EH (cell line): ENCODE data around the gene RCBTB1.

Source experiments
- DNase-seq: peaks from one replicate; pipeline ENCODE4 v3.0.0-alpha.2; 2015; ENCODE audit warnings: low read depth

The RCBTB1 gene

GRCh38 chr13:49559006-49559405 lies 26.4 kb downstream of the RCBTB1 start:
- no peak for DNase-seq

DNA sequence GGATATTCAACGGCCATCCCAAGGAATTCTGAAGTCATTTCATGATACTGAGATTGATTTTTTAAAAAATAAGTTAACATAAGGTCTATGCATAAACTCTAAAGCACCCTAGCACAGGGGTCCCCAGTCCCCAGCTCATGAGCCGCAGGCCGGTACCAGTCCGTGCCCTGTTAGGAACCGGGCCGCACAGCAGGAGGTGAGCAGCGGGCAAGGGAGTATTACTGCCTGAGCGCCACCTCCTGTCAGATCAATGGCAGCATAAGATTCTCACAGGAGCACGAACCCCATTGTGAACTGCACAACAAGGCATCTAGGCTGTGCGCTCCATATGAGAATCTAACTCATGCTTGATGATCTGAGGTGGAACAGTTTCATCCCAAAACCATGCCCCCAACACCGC lies 31.0 kb downstream of the RCBTB1 start:
- no peak for DNase-seq

- no peak for DNase-seq
Observed at GRCh38 chr13:49553888-49554287, 31.5 kb downstream of the RCBTB1 start.

DNA sequence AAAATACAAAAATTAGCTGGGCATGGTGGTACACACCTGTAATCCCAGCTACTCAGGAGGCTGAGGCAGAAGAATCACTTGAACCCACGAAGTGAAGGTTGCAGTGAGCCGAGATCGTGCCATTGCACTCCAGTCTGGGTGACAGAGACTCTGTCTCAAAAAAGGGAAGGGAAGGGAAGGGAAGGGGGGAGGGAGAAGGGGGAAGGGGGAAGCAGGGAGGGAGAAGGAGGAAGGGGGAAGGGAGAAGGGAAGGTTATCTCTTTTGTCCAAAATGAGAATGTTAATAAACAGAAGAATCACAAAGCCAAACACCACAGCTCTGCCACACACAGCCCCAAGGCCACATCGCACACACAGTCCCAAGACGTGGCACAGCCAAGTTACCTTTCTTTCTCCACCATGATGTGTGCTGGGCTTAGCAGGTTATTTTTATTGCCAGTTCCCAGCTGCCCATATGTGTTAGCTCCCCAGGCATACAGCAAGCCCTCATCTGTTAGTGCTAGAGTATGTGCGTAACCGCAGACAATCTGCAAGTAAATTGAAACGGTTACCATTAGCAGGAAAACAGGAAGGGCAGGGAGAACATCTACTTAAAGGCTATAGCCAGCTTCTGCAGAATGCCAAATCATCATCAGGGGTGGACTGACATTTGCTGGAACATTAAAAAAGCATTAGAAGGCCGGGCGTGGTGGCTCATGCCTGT lies 34.3 kb downstream of the RCBTB1 start:
- no peak for DNase-seq

DNA sequence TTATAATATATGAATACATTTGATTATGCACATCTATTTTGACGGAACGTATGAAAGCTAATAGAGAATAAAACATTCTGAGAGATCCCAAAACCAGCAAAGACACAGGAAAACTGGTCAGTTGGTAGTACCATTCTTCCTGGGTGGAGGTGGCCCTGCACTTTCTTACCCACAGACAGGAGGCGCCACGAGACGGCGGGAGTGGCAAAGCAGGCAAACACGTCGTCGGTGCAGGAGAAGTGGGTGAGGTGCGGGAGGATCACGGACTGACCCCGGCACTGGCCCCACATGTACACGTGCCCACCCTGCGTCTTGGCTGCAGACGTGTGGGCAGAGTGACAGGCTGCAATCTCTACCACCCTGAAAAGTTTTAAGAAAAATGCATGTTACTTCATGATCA lies 36.1 kb downstream of the RCBTB1 start:
- DNase-seq, result no peak

DNA sequence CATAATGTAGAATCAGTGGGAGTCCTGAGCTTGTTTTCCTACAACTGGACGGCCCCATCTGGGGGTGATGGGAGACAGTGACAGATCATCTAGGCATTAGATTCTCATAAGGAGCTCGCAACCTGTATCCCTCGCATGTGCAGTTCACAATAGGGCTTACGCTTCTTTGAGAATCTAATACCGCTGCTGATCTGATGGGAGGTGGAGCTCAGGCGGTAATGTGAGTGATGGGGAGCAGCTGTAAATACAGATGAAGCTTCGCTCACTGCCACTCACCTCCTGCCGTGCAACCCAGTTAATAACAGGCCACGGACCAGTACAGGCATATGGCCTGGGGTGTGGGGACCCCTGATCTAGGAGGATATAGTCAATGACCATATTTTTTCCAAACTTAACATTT lies 38.8 kb downstream of the RCBTB1 start:
- DNase-seq, result no peak

DNA sequence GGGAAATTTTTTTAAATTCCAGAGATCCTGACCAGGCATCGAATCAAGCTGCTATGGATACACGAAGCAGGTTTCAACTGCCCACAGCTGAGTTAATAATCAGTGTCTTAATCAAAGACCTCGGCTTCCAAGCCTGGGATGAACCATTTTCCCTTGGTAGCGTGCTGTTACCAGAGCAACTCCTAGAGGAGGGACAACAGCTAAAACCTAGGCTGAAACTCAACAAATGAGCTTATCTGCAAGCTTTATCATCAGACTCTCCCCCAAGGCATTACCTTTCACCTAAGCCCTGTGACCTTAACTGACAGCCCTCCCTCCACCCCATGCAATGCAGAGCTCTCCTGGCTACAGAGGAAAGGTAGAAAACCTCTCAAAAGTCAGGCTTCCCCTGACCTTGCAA lies 39.7 kb downstream of the RCBTB1 start:
- DNase-seq, result no peak

DNA sequence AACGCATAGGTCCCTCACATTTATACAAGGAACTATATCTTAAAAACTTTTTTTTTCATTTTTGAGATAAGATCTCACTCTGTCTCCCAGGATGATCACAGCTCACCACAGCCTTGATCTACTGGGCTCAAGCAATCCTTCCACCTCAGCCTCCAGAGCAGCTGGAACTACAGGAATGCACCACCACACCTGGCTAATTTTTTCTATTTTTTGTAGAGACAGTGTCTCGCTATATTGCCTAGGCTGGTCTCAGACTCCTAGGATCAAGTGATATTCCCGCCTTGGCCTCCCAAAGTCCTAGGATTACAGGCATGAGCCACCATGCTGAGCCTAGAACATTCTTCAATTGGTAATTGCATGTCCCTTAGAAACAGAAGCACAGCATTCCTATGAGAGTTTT lies 41.7 kb downstream of the RCBTB1 start:
- DNase-seq, result no peak

DNA sequence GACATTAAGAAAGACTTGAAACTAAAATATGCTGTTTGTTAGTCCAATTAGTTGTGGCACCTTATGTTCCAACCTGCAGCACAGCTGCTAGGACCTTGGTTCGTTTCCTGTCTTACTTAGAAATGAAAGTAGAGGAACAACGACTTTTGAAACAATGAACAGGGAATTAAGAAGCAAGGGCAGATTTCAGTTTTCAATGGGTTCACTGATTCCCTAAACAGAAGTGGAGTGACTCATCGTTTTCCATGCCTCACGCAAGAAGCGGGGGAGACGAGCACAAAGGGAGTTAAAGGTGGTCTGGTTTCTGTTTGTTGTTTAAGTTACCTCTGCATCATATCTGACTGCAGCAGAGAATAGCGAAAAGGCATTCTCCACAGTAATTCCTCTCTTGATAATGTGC lies 44.8 kb downstream of the RCBTB1 start:
- no peak for DNase-seq

DNA sequence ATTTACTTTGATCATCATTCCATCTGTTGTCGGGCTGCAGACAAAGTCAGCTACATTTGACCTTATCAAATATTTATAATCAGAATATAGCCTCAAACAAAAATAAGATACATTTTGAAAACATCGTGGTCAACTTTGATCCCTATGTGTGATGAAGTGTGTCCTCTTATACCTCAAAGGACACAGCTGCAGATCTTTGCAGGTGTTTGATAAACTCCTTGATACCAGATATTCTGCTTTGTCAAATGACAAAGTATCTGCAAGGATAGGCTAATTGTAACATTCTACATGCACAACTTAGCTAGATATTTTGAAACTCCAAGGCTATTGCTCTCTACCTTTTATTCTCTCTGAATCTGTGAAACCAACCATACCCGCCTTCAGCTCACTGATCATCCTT lies 45.6 kb downstream of the RCBTB1 start:
- no peak for DNase-seq

DNA sequence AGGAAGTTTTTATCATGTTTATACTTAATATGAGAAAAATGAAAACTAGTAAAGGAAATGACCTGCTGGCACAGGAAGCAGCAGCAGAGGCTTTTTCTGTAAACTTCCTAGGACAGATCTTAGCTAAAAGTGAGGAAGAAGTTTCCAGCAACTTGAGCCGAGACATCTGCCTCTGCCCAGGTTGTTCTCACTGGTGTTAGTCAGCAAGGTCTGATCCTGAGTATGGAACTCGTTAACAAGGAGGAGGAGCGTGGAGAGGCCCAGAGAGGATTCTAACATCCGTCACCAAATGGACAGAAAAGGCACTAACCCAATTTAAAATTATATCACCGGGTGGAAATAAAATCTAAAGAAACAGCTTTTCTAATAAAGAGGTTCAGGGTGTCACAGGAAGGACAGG lies 46.0 kb downstream of the RCBTB1 start:
- DNase-seq, result no peak

DNA sequence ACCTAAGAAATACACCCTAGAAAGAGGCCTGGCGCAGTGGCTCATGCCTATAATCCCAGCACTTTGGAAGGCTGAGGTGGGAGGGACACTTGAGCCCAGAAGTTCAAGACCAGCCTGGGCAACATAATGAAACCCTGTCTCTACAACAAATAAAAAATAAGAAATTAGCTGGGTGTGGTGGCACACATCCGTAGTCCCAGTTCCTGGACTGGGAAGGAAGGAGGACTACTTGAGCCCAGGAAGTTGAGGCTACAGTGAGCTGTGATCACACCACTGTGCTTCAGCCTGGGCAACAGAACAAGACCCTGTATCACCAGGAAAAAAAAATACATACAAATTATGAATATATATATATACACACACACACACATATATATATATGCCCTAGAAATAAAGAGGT lies 47.0 kb downstream of the RCBTB1 start:
- no peak for DNase-seq

GRCh38 chr13:49536144-49536873 lies 49.0 kb downstream of the RCBTB1 start:
- no peak for DNase-seq

DNA sequence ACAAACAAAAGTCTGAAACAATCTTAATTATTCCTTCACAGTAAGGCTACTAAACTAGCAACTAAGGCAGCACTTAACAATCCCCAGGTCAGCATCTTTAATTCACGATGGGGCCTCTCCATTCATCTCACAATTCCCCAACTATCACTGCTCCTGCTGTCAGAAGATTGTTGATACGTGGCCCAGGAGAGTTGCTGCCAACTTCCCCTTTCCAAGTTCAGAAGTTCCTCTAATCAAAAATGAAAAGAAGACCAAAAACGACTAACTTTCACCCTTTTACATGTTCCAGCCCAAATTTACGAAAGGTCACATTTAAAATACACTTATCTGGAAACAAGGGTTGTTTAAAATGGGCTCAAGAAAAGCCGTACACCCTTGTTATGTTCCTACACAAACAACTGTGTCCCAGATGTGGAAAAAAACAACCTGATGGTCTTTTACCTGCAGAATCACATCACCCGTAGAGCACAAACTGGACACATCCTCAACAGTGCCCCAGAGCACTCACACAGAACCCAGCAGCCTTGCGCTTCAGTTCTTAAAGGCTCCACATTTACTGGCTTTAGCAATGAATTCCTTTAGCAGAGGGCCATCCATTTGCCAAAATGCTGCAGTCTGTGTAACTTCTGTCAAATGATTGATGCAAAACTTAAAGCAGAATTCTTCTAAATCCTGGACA lies 51.6 kb downstream of the RCBTB1 start:
- DNase-seq, result no peak

GRCh38 chr13:49533011-49533410 lies 52.3 kb downstream of the RCBTB1 start:
- DNase-seq, result no peak

DNA sequence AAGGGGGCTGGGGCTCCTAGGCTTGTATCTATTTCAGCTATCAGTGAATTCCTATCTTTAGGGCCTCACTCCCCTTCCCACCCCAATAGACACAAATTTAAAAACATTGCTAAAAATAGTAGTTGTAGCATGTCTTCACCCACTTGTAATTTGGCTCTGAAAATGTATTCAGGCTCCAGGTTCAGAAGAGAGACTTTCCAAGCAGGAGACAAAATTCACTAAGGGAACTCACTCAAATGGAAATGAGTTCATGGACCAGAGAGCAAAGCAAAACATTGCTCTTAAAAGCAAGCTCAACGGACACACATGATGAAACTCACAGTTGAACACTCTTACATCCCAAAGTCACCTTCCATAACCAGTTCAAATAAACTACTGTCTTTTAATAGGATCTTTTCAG lies 52.8 kb downstream of the RCBTB1 start:
- DNase-seq, result no peak

DNA sequence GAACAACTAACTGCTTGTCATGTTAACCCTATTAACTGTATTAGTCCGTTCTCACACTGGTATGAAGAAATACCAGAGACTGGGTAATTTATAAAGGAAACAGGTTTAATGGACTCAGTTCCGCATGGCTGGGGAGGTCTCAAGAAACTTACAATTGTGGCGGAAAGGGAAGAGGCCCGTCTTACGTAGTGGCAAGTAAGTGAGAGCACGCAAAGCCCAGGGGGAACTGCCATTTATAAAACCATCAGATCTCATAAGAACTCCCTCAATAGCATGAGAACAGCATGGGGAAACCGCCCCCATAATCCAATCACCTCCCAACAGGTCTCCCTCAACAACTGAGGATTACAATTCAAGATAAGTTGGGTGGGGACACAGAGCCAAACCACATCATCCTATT lies 54.9 kb downstream of the RCBTB1 start:
- no peak for DNase-seq

DNA sequence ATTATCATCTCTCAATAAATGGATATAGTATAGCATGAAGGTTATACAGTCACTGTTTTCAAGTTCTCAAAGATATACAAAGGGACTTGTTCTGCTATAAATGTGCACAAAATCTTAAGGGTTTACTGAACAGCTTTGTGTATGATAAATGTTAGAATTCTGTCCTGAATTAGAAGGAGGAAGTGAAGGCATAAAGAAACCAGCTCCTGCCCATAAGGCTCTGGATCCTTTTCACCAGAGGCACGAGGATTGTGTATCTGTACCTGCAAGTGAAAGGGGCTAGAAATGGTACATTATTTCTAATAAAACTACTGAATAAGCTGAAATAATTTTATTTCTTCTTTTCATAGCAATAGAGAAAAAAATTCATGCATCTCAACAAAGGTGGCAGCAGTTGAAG lies 57.2 kb downstream of the RCBTB1 start:
- DNase-seq, result no peak

DNA sequence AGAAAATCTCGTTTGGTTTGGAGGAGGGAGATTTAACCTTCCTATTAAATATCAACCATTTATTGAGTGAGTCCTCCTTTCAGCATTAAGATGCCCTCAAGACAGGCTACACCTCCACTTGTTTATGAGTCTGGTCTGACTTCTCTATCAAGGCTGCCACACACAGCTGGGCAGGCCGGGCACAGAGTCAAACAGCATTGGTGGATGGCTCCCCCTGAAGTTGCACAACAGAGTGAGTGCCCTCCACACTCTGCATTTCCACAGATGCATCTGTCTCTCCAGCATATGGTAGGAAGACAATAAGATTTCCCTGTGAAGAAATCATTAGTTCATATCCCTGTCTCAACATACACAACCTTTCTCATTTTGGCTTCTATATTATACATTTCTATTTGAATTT lies 58.2 kb downstream of the RCBTB1 start:
- no peak for DNase-seq

GRCh38 chr13:49524740-49525501 lies 60.4 kb downstream of the RCBTB1 start:
- DNase-seq, result no peak

- no peak for DNase-seq
Observed at GRCh38 chr13:49521224-49521623, 64.1 kb downstream of the RCBTB1 start.

DNA sequence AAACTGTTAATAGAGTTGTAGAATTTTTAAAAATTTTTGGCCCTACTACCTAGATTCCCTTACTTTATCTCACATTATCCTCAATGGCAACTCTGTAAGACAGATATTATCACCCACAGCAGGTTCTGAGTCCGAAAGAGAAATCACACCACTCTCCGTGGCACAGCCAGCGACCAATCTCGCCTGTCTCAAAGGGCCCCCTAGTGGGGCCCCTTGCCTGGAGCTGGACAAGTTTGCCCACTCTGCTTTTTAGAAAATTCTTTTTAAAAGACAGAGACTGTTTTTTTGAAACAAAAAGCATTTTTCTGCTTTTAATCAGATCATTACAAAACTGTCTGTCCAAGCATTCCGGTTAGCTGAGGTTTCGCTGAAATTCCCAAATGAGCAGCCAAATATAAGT lies 67.9 kb downstream of the RCBTB1 start:
- peak; percentile 34 for DNase-seq

- no peak for DNase-seq
Observed at GRCh38 chr13:49516467-49516866, 68.9 kb downstream of the RCBTB1 start.
